Measurements from ENCODE around the gene WBP2NL.

WBP2NL gene

GRCh38 chr22:42062506-42063170 is 64.0 kb downstream of the WBP2NL start:
- H3K27ac ChIP-seq, result no peak overlapping the region
- POLR2A ChIA-PET (ENCODE audit: low non-redundant PET), result no interaction called here
- no peak for TF ChIP-seq CTCF (conservative IDR thresholded peaks at IDR 0.05; ENCODE audit: low read depth)
- CTCF ChIA-PET, result no interaction called here
- no peak for DNase-seq (ENCODE audit: low spot score)

GRCh38 chr22:42064629-42065028 is 66.0 kb downstream of the WBP2NL start:
- CTCF ChIA-PET, result no interaction called here
- no peak for DNase-seq (ENCODE audit: low spot score)
- POLR2A ChIA-PET (ENCODE audit: low non-redundant PET), result no interaction called here
- H3K27ac ChIP-seq, result no peak overlapping the region
- no peak for TF ChIP-seq CTCF (conservative IDR thresholded peaks at IDR 0.05; ENCODE audit: low read depth)

GRCh38 chr22:42065438-42066125 is 67.0 kb downstream of the WBP2NL start:
- ChIA-PET POLR2A (ENCODE audit: low non-redundant PET) (no interaction called here), CTCF (no interaction called here)
- DNase-seq (ENCODE audit: low spot score), result no peak
- TF ChIP-seq CTCF (conservative IDR thresholded peaks at IDR 0.05; ENCODE audit: low read depth), result no peak
- H3K27ac ChIP-seq, result peak overlapping the region; percentile 5; the same call in 1 of the 2 replicates

GRCh38 chr22:42066126-42066761 is 67.7 kb downstream of the WBP2NL start:
- CTCF ChIA-PET, result no interaction called here
- POLR2A ChIA-PET (ENCODE audit: low non-redundant PET), result no interaction called here
- peak overlapping the region; percentile 5; the same call in 1 of the 2 replicates for H3K27ac ChIP-seq
- TF ChIP-seq CTCF (conservative IDR thresholded peaks at IDR 0.05; ENCODE audit: low read depth), result no peak
- DNase-seq (ENCODE audit: low spot score), result no peak

- ChIA-PET POLR2A (ENCODE audit: low non-redundant PET) (interaction anchor here (0.6 kb wide), 1 partner anchor 196 kb away, joined by 6 read pairs; no protein-coding TSS in a partner anchor), CTCF (no interaction called here)
- no peak for TF ChIP-seq CTCF (conservative IDR thresholded peaks at IDR 0.05; ENCODE audit: low read depth)
- DNase-seq (ENCODE audit: low spot score), result no peak
- no peak overlapping the region for H3K27ac ChIP-seq
These were observed 68.3 kb downstream of the WBP2NL start for GRCh38 chr22:42066937-42067336.

- no peak for DNase-seq (ENCODE audit: low spot score)
- ChIA-PET CTCF (no interaction called here), POLR2A (ENCODE audit: low non-redundant PET) (no interaction called here)
- no peak overlapping the region for H3K27ac ChIP-seq
- no peak for TF ChIP-seq CTCF (conservative IDR thresholded peaks at IDR 0.05; ENCODE audit: low read depth)
These were observed 69.2 kb downstream of the WBP2NL start for GRCh38 chr22:42067671-42068251.

Measured in RWPE1 (cell line).